NAMALWA (cell line): Measurements from ENCODE around the gene MED16.
"Not testable (repeated sequence)": the region's sequence is repeated elsewhere in the genome, so short reads cannot be mapped to it uniquely, and the experiment has no call there.

ENCODE experiments used
- DNase-seq: peaks from one replicate; pipeline ENCODE4 v3.0.0-alpha.2; 2015; ENCODE audit warnings: low spot score

The MED16 gene

DNA sequence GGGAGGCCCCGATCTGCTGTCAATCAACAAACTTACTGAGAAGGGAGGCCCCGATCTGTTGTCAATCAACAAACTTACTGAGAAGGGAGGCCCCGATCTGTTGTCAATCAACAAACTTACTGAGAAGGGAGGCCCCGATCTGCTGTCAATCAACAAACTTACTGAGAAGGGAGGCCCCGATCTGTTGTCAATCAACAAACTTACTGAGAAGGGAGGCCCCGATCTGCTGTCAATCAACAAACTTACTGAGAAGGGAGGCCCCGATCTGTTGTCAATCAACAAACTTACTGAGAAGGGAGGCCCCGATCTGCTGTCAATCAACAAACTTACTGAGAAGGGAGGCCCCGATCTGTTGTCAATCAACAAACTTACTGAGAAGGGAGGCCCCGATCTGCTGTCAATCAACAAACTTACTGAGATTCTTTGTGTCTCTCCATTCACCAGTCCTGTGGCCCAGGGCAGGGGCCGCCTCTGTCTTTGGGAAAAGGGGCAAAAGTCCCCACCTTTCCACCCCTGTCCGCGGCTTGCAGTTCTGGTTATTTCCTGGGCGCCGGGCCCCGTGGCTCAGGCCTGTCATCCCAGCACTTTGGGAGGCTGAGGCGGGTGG is 39.3 kb downstream of the MED16 start:
- DNase-seq = not testable (repeated sequence)

DNA sequence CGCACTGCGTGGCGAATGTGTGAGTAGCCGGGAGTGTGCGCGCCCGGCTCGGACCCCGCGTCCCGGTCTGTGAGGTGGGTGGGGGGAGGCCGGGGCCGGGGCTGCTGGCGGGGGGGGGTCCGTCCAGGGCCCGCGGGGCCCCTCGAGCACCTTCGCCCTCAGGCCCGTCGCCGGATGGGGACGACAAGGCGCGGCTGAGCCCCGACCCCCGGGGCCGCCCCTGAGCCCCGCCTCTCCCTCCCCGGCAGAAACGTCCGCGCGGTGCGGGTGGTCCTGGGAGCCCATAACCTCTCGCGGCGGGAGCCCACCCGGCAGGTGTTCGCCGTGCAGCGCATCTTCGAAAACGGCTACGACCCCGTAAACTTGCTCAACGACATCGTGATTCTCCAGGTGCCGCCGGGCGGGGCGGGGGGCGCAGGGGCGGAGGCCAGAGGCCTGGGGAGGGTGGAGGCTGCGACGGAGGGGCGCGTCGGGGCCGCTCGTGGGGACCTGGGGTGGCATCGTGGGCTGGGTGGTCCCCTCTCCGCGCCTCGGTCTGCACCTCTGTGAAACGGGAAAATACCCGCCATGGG is 39.9 kb downstream of the MED16 start:
- DNase-seq = no peak

DNA sequence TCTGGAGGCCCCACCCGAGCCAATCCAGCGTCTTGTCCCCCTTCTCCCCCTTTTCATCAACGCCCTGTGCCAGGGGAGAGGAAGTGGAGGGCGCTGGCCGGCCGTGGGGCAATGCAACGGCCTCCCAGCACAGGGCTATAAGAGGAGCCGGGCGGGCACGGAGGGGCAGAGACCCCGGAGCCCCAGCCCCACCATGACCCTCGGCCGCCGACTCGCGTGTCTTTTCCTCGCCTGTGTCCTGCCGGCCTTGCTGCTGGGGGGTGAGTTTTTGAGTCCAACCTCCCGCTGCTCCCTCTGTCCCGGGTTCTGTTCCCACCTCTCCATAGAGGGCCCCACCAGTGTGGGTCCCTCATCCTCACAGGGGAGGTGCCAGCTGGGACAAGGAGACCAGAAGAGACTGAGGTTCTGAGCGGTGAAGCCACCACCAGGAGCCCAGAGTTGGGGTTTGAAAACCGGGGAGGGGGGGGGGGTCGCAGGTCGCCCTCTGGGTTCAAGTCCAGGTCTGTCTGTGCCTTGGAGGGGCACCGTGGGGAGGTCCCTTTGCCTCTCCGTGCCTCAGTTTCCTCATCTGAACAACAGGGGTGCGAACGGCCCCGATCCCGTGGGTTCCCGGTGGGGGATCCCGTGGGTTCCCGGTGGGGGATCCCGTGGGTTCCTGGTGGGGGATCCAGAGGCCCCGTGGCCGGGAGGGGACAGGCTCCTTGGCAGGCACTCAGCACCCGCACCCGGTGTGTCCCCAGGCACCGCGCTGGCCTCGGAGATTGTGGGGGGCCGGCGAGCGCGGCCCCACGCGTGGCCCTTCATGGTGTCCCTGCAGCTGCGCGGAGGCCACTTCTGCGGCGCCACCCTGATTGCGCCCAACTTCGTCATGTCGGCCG is 40.6 kb downstream of the MED16 start, which contains the start of gene ELANE:
ELANE (plus strand) TSS at position 168 of the 878 bp plus-strand sequence; CDS start at position 194, 26 bp downstream.
- DNase-seq = no peak

DNA sequence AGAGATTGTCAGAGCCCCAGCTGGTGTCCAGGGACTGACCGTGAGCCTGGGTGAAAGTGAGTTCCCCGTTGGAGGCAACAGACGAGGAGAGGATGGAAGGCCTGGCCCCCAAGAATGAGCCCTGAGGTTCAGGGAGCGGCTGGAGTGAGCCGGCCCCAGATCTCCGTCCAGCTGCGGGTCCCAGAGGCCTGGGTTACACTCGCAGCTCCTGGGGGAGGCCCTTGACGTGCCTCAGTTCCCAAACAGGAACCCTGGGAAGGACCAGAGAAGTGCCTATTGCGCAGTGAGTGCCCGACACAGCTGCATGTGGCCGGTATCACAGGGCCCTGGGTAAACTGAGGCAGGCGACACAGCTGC is 42.0 kb downstream of the MED16 start:
- no peak for DNase-seq

DNA sequence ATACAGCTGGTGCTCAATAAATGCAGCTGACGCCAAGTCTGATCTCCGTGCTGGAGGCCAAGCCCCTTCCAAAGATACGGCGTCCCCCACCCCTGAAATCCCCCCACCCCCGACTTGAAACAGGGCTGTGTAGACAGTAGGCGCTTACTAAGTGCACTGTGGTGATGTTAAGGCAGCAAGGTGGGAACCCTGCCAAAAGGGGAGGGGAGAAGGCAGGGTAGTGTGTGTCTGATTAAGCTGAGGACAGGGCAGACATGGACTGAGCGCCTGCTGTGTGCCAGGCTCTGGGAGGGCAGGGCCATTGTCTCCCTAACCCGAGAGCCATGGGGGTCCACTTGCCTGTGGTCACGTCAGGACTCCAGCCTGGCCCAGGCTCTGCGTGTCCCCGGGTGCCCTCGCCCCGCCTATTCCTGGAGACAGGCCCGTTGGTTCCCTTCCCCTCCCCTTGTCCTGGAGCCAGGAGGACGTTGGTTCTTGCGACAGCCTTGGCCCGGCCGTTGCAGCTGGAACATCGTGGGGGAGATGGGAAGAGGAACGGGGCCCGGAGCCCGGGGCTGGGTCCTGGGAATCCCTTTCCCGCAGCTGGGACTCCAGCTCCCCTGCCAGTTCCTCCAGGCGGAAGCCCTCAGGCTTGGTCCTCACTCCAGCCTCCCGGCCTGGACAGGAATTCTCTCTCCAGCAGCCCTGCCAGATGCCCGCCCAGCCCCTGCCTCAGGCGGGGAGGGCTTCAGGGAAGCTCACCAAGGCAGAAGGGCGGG is 42.6 kb downstream of the MED16 start:
- DNase-seq = peak; percentile 48

DNA sequence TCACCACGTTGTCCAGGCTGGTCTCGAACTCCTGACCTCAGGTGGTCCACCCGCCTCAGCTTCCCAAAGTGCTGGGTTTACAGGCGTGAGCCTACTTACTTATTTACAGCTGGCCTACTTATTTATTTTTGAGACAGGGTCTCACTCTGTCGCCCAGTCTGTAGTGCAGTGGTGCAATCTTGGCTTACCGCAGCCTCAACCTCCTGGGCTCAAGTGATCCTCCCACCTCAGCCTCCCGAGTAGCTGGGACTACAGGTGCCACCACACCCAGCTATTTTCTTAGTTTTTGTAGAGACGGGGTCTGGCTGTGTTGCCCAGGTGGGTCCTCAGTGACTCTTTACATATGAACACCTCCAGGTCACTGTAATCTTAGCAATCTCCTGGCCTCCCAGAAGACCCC is 43.8 kb downstream of the MED16 start:
- not testable (repeated sequence) for DNase-seq

DNA sequence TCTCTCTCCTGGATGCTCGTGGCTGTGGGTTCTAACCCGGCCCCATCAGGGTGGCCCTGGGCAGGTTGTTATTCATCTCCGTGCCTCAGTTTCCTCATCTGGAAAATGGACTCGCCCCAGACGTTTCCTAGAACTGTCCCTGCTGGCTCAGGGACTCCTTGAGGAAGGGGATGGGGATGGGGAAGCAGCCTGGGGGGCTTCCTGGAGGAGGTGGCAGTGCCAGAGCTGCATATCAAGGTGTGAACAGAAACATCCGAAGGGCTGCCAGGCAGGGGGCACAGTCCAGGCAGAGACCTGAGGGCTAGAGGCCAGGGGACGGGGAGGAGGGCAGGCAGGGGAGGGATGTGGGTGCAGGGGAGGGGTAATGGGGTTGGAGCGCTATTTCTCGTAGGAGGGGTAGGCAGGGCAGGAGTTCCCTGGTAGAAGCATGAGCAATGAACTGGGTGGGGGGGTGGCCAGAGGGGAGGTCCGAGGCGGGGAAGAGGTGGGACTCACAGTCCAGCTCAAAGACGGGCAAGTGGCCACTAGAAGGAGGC is 44.5 kb downstream of the MED16 start:
- DNase-seq = no peak

DNA sequence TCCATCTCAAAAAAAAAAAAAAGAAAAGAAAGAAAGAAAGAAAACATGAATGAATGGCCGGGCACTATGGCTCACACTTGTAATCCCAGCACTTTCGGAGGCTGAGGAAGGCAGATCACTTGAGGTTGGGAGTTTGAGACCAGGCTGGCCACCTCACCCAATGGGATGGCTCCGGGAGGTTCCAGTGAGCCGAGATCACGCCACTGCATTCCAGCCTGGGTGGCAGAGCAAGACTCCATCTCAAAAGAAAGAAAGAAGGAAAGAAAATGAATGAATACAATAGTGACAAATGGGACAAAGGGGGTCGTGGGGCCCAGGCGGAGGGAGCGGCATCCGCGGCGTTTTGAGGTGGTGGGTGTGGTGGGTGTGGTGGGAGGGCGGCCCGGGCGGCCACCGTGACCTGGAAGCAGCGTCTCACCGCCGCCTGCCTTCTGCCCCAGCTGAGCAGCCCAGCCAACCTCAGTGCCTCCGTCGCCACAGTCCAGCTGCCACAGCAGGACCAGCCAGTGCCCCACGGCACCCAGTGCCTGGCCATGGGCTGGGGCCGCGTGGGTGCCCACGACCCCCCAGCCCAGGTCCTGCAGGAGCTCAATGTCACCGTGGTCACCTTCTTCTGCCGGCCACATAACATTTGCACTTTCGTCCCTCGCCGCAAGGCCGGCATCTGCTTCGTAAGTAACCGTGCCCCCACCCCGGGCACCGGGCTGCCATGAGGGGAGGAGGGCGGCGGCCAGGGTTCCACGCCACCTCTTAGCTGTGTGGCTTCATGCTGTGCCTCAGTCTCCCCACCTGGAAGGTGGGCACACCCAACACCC is 47.1 kb downstream of the MED16 start:
- no peak for DNase-seq

DNA sequence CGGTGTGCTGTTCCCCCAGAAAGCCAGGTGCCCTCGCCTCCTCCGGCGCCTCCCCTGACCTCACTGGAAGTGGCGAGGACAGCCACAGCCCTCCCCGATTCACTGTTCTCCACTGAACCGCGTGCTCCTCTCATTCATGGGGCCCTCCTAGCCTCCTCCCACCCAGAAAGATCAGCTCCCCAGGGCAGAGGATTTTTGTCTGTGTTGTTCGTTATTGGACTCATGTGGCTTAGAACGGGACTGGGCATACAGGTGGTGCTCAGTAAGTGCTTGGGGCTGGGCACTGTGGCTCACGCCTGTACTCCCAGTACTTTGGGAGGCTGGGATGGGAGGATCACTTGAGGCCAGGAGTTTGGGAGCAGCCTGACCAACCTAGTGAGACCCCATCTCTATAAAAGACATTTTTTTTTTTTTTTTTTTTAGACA is 48.4 kb downstream of the MED16 start:
- DNase-seq = no peak

DNA sequence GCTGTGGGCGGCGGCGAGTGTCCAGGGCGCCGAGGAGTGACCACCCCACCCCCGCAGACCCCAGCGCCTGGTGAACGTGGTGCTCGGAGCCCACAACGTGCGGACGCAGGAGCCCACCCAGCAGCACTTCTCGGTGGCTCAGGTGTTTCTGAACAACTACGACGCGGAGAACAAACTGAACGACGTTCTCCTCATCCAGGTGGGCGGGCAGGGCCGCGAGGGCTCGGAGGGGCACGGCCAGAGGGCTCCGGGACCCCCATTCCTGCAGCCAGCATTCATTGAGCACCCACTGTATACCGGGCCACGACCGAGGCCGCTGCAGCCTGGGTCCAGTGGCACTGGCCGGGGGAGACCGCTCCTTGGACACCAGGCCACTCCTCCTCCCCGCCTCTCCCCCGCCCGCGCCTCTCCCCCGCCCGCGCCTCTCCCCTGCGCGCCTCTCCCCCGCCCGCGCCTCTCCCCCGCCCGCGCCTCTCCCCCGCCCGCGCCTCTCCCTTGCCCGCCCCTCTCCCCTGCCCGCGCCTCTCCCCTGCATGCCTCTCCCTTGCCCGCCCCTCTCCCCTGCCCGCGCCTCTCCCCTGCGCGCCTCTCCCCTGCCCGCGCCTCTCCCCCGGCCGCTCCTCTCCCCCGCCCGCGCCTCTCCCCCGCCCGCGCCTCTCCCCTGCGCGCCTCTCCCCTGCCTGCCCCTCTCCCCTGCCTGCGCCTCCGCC is 49.0 kb downstream of the MED16 start:
- no peak for DNase-seq

DNA sequence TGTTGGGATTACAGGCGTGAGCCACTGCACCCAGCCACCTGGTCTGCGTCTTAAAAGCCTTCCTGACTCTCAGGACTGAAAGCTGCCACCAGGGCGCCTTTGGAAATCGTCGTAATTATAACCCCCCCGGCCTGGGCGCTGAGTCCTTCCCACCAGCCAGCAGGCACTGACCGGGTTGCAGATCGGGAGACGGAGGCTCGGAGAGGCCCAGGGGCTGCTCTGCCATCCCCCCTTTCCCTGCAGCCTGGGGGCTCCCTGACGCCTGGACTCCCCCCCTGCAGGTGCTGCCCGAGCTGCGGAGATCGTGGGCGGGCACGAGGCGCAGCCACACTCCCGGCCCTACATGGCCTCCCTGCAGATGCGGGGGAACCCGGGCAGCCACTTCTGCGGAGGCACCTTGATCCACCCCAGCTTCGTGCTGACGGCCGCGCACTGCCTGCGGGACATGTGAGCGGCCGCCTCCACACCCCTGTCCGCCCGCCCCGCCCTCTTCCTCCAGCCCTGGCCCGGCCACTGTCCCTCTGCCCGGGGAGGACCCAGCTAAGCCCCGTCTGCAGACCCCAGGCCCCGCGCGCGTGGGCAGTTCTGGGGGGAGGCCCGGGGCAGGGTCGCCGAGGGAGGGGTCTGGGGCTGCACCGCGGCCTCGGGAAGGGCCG is 49.7 kb downstream of the MED16 start:
- no peak for DNase-seq

DNA sequence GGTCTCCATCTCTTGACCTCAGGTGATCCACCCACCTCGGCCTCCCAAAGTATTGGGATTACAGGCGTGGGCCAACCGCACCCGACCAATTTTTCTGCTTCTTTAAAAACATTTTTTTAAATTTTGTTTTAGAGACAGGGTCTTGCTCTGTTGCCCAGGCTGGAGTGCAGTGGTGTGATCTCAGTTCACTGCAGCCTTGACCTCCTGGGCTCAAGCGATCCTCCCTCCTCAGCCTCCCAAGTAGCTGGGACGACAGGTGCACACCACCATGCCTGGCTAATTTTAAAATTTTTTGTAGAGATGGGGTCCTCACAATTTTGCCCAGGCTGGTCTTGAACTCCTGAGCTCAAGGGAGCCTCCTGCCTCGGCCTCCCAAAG is 50.2 kb downstream of the MED16 start:
- not testable (repeated sequence) for DNase-seq

DNA sequence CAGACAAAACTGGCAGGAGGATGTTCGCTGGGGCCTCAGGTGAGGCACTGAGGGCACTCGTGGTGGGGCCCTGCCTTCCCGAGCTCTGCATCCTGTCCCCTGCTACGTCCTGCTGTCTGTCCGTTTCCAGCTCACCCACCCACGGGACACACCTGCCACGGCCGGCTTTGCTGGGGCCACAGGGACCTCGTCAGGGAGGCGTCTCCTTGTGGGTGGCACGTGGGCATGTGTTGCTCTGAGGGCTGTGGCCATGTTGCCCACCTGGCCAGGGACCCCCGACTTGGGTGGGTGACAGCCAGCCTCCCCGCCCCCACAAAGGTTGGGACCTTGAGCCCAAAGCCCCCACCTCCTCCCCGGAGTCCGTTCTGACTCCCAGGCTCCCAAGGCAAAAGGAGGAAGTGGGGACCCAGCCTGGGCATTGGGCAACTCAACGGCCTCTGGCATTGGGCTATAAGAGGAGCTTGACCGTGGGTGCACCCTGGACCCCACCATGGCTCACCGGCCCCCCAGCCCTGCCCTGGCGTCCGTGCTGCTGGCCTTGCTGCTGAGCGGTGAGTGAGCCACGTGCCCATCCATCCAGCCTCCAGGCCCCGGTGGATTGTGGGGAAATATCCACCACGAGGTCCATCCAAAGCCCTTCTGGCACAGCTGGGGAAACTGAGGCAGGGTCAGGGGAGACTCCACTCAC is 52.3 kb downstream of the MED16 start, which contains the start of gene PRTN3:
PRTN3 (plus strand) TSS at position 481 of the 688 bp plus-strand sequence; CDS start at position 491, 10 bp downstream.
- DNase-seq = no peak

DNA sequence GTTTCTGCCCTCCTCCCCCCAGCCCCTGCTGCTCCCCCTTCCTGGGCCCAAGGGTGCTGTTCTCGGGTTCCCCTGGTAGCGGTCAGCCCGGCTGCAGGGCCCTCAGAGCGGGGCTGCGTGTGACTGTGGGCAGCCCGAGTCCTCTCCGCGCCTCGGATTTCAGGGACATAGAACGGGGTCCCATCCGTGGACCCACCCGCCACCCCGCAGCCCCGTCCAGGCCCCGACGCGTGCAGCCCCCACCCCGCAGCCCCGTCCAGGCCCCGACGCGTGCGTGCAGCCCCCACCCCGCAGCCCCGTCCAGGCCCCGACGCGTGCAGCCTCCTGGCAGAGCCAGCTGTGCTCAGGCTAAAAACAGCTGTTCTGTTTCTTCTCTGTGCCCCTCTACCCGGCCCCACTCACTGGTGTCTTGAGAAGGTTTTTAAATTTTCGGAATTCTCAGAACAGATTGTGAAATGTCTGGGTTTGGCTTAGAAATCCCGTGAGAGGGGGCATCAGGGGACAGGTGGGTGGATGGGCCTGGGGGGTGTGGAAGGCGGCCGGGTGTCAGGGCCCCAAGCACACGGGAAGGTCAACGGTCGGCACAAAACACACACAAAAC is 57.7 kb downstream of the MED16 start:
- no peak for DNase-seq

DNA sequence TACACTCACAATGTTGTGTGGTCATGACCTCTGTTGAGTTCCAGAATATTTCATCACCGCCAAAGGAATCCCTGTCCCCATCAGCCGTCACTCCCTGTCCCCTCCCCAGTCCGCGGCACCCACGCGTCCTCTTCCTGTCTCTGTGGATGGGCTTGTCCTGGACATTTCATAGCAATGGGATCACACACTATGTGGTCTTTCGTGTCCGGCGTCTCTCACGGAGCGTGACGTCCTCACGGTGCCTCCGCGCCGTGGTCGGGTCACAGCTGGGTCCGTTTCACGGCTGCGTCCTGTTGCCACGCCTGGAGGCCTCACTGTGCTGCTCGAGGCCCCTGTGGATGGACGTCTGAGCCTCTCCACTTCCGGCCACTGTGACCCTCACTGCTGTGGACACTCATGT is 58.8 kb downstream of the MED16 start:
- no peak for DNase-seq

DNA sequence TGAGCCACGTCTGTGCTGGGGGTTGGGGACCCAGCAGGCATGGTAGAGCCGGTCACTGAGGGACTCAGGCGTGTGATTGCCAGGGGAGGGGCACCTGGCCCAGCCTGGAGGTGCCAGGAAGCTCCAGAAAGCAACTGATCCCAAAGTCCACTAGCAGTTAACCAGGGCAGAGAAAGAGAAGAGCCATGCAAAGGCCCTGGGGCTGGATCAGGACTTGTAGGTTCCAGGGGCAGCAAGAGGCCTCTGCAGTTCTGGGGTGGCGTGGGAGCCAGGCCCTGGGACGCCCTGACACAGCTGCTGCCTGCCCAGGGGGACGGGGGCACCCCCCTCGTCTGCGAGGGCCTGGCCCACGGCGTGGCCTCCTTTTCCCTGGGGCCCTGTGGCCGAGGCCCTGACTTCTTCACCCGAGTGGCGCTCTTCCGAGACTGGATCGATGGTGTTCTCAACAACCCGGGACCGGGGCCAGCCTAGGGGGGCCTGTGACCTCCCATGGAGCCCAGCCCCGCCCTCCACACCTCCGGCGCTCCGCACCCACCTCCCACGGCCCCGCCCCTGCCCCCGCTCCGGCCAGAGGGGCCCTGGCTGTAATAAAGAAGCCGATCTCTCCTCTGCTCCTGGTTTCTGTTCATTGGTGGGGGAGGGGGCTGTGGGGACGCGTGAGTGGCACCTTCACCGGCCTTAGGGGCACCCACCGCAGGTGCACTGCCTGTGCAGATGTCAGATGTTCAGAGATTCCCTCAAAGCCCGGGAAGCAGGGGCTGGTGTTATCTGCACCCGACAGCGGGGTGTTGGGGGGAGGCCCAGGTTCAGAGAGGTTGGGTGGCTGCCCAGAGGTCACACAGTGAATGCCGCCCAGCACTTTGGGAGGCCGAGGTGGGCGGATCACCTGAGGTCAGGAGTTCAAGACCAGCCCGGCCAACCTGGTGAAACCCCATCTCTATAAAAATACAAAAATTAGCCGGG is 61.3 kb downstream of the MED16 start:
- no peak for DNase-seq

DNA sequence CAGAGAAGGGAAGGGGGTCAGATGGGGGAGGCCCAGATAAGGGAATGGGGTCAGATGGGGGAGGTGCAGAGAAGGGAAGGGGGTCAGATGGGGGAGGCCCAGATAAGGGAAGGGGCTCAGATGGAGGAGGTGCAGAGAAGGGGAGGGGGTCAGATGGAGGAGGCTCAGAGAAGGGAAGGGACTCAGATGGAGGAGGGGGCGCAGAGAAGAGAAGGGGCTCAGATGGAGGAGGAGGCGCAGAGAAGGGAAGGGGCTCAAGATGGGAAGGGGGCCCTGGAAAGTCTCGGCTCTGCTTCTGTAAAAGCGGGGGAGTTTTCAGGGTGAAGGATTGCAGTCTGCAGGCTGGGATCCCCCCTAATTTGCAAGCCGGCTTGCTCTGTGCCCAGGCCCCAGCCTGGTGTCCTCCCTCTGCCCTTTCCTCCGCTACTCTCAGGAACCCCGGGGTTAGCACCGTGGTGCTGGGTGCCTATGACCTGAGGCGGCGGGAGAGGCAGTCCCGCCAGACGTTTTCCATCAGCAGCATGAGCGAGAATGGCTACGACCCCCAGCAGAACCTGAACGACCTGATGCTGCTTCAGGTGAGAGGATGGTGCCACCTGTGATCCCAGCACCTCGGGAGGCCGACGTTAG is 63.7 kb downstream of the MED16 start:
- no peak for DNase-seq
